Measurements from ENCODE around the gene SLC22A2.
A peak's percentile ranks its signal among the peaks of the same experiment; 100 is the strongest.

The SLC22A2 gene

DNA sequence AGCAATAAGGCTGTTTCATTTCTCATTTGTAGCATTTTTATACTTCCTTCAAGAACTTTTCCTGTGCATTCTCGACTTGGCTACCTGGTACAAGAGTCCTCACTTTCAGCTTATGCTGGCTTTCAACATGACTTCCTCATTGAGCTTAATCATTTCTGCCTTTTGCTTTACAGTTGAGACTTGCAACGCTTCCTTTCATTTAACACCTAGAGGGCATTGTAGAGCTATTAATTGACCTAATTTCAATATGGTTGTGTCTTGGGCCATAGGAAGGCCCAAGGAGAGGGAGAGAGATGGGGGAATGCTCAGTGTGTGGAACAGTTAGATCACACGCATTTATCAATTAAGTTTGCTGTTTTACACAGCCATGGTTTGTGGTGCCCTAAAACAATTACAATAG, 37.2 kb downstream of the SLC22A2 start:
- no peaks in the 10 kb centered on the region for H3K9me3 ChIP-seq (ENCODE audit: insufficient read depth, low read length, severe bottlenecking)
- H3K36me3 ChIP-seq (ENCODE audit: insufficient read depth, low read length), result no peaks in the 10 kb centered on the region
- H3K79me2 ChIP-seq (ENCODE audit: insufficient read depth, low read length), result no peaks in the 10 kb centered on the region
- no peaks in the 10 kb centered on the region for H4K20me1 ChIP-seq (ENCODE audit: insufficient read depth, low read length)
- ATAC-seq (ENCODE audit: insufficient read depth, low read depth), result no peak
- H3K27ac ChIP-seq (ENCODE audit: low read length), result no peak overlapping the region
- H3K4me3 ChIP-seq (ENCODE audit: low read depth in 1 of 2, low read length in 2 of 2), result no peak overlapping the region
- no peak overlapping the region for H3K4me2 ChIP-seq (ENCODE audit: insufficient read depth, low read length)
- no peak for DNase-seq
- no peak overlapping the region for H2AFZ ChIP-seq (ENCODE audit: low read depth, low read length)
- H3K27me3 ChIP-seq (ENCODE audit: insufficient read depth, low read length, poor library complexity), result no peaks in the 10 kb centered on the region
- no peaks in the 10 kb centered on the region for H3K4me1 ChIP-seq (ENCODE audit: insufficient read depth, low read length)
- no peak overlapping the region for H3K9ac ChIP-seq (ENCODE audit: low read depth, low read length)
- TF ChIP-seq EZH2 (IDR thresholded peaks at IDR 0.05; ENCODE audit: borderline replicate concordance, low read depth, low read length, severe bottlenecking) (no peak), CTCF (IDR thresholded peaks at IDR 0.05; ENCODE audit: borderline replicate concordance, extremely low read depth, low read length, poor library complexity, severe bottlenecking) (peak; percentile 35)

- H2AFZ ChIP-seq (ENCODE audit: low read depth, low read length), result no peak overlapping the region
- no peaks in the 10 kb centered on the region for H4K20me1 ChIP-seq (ENCODE audit: insufficient read depth, low read length)
- H3K27ac ChIP-seq (ENCODE audit: low read length), result no peak overlapping the region
- H3K36me3 ChIP-seq (ENCODE audit: insufficient read depth, low read length), result no peaks in the 10 kb centered on the region
- no peak overlapping the region for H3K4me3 ChIP-seq (ENCODE audit: low read depth in 1 of 2, low read length in 2 of 2)
- no peak for DNase-seq
- no peak overlapping the region for H3K9ac ChIP-seq (ENCODE audit: low read depth, low read length)
- no peaks in the 10 kb centered on the region for H3K79me2 ChIP-seq (ENCODE audit: insufficient read depth, low read length)
- peaks cover 3% of the 10 kb centered on the region for H3K9me3 ChIP-seq (ENCODE audit: insufficient read depth, low read length, severe bottlenecking)
- no peaks in the 10 kb centered on the region for H3K27me3 ChIP-seq (ENCODE audit: insufficient read depth, low read length, poor library complexity)
- no peak for TF ChIP-seq CTCF (IDR thresholded peaks at IDR 0.05; ENCODE audit: borderline replicate concordance, extremely low read depth, low read length, poor library complexity, severe bottlenecking)
- no peak for TF ChIP-seq EZH2 (IDR thresholded peaks at IDR 0.05; ENCODE audit: borderline replicate concordance, low read depth, low read length, severe bottlenecking)
- H3K4me2 ChIP-seq (ENCODE audit: insufficient read depth, low read length), result no peak overlapping the region
- ATAC-seq (ENCODE audit: insufficient read depth, low read depth), result no peak
- no peaks in the 10 kb centered on the region for H3K4me1 ChIP-seq (ENCODE audit: insufficient read depth, low read length)
Observed at GRCh38 chr6:160218810-160219209, 39.8 kb downstream of the SLC22A2 start.

- no peak overlapping the region for H2AFZ ChIP-seq (ENCODE audit: low read depth, low read length)
- no peak overlapping the region for H3K4me2 ChIP-seq (ENCODE audit: insufficient read depth, low read length)
- H4K20me1 ChIP-seq (ENCODE audit: insufficient read depth, low read length), result no peaks in the 10 kb centered on the region
- no peak for ATAC-seq (ENCODE audit: insufficient read depth, low read depth)
- H3K36me3 ChIP-seq (ENCODE audit: insufficient read depth, low read length), result no peaks in the 10 kb centered on the region
- H3K4me3 ChIP-seq (ENCODE audit: low read depth in 1 of 2, low read length in 2 of 2), result no peak overlapping the region
- no peaks in the 10 kb centered on the region for H3K79me2 ChIP-seq (ENCODE audit: insufficient read depth, low read length)
- H3K27ac ChIP-seq (ENCODE audit: low read length), result no peak overlapping the region
- no peak overlapping the region for H3K9ac ChIP-seq (ENCODE audit: low read depth, low read length)
- no peaks in the 10 kb centered on the region for H3K4me1 ChIP-seq (ENCODE audit: insufficient read depth, low read length)
- TF ChIP-seq EZH2 (IDR thresholded peaks at IDR 0.05; ENCODE audit: borderline replicate concordance, low read depth, low read length, severe bottlenecking), result no peak
- no peak for TF ChIP-seq CTCF (IDR thresholded peaks at IDR 0.05; ENCODE audit: borderline replicate concordance, extremely low read depth, low read length, poor library complexity, severe bottlenecking)
- H3K27me3 ChIP-seq (ENCODE audit: insufficient read depth, low read length, poor library complexity), result no peaks in the 10 kb centered on the region
- H3K9me3 ChIP-seq (ENCODE audit: insufficient read depth, low read length, severe bottlenecking), result peaks cover 3% of the 10 kb centered on the region
- no peak for DNase-seq
Observed at GRCh38 chr6:160217863-160218262, 40.8 kb downstream of the SLC22A2 start.

- H2AFZ ChIP-seq (ENCODE audit: low read depth, low read length), result no peak overlapping the region
- no peaks in the 10 kb centered on the region for H3K27me3 ChIP-seq (ENCODE audit: insufficient read depth, low read length, poor library complexity)
- H3K27ac ChIP-seq (ENCODE audit: low read length), result no peak overlapping the region
- H4K20me1 ChIP-seq (ENCODE audit: insufficient read depth, low read length), result no peaks in the 10 kb centered on the region
- no peak for DNase-seq
- H3K9me3 ChIP-seq (ENCODE audit: insufficient read depth, low read length, severe bottlenecking), result peaks cover 3% of the 10 kb centered on the region
- H3K4me2 ChIP-seq (ENCODE audit: insufficient read depth, low read length), result no peak overlapping the region
- no peak overlapping the region for H3K4me3 ChIP-seq (ENCODE audit: low read depth in 1 of 2, low read length in 2 of 2)
- no peak for TF ChIP-seq CTCF (IDR thresholded peaks at IDR 0.05; ENCODE audit: borderline replicate concordance, extremely low read depth, low read length, poor library complexity, severe bottlenecking)
- no peak for TF ChIP-seq EZH2 (IDR thresholded peaks at IDR 0.05; ENCODE audit: borderline replicate concordance, low read depth, low read length, severe bottlenecking)
- H3K4me1 ChIP-seq (ENCODE audit: insufficient read depth, low read length), result no peaks in the 10 kb centered on the region
- no peaks in the 10 kb centered on the region for H3K79me2 ChIP-seq (ENCODE audit: insufficient read depth, low read length)
- H3K9ac ChIP-seq (ENCODE audit: low read depth, low read length), result no peak overlapping the region
- no peak for ATAC-seq (ENCODE audit: insufficient read depth, low read depth)
- no peaks in the 10 kb centered on the region for H3K36me3 ChIP-seq (ENCODE audit: insufficient read depth, low read length)
Observed at GRCh38 chr6:160217073-160217472, 41.5 kb downstream of the SLC22A2 start.

Measured in DND-41 (cell line).